Dermis lymphatic vessel endothelial cell (primary cell): Measurements from ENCODE around the gene LRCH1. TPM values are rescaled to one million over a fixed set of nuclear protein-coding genes. Genes with fewer than 3 reads are reported as not detected.

Experiments used
- total RNA-seq: library from RNA; depleted of rRNA; stranded (reverse); fragments of >200 nt; gene quantifications from 2 replicates; pipeline ENCODE4 v1.2.1, GENCODE V29; 2014

Gene LRCH1
- 14.7 and 14.8 TPM in 2 replicates for total RNA-seq

GRCh38 chr13:46552889-46553520 is at the start of gene LRCH1:
Gene LRCH1 (plus strand): TSS chr13:46553170. CDS start chr13:46553397, 227 bp downstream.

GRCh38 chr13:46796515-46797474 is 243.8 kb downstream of the LRCH1 start, which contains the start of gene ESD:
Gene ESD (minus strand): TSS chr13:46797161. CDS start chr13:46791413, 5,748 bp downstream.

Other genes with a start within 250 kb of the LRCH1 start
- gene RUBCNL, start 165.9 kb upstream of the LRCH1 start, total RNA-seq = 0.17 TPM in 1 of 2 replicates, not detected in the other
- gene ESD, start 244.0 kb downstream of the LRCH1 start, total RNA-seq = 92.3 and 102 TPM in 2 replicates